Activated CD4-positive, alpha-beta memory T cell treated with anti-CD3 and anti-CD28 coated beads, Interleukin-2, amount 10 ng/mL, durations not matched to agents 7 days and 5 days (primary cell): ENCODE data around the gene INMT. TPM values are rescaled to one million over a fixed set of nuclear protein-coding genes. Genes with fewer than 3 reads are reported as not detected.
A peak's percentile ranks its signal among the peaks of the same experiment; 100 is the strongest.

ENCODE experiments used
- CTCF ChIA-PET: fragments of 350-600 bp; sonication (Branson Sonifier 250); formaldehyde crosslinking; loops from one replicate; lab custom pipeline; 2021; ENCODE audit warnings: antibody characterized with exemption, inconsistent platforms; lab: Charles Lee
- POLR2A ChIA-PET: fragments of 350-600 bp; sonication (Branson Sonifier 250); formaldehyde crosslinking; loops from one replicate; lab custom pipeline; 2021; ENCODE audit warnings: antibody characterized with exemption; lab: Charles Lee
- DNase-seq: peaks from one replicate; pipeline ENCODE4 v3.0.0-alpha.2; 2020
- H3K27ac Mint-ChIP-seq: one replicate; pipeline ENCODE4 v1.8.0; 2021; ENCODE audit warnings: mild to moderate bottlenecking, mixed read lengths
- H3K27me3 Mint-ChIP-seq: one replicate; pipeline ENCODE4 v1.8.0; 2021; ENCODE audit warnings: mixed read lengths
- H3K36me3 Mint-ChIP-seq: one replicate; pipeline ENCODE4 v1.8.0; 2021; ENCODE audit warnings: low read depth, mixed read lengths
- H3K4me1 Mint-ChIP-seq: one replicate; pipeline ENCODE4 v1.8.0; 2021; ENCODE audit warnings: mixed read lengths
- H3K4me3 Mint-ChIP-seq: one replicate; pipeline ENCODE4 v1.8.0; 2021; ENCODE audit warnings: mild to moderate bottlenecking, mixed read lengths
- H3K9me3 Mint-ChIP-seq: one replicate; pipeline ENCODE4 v1.8.0; 2021; ENCODE audit warnings: mixed read lengths
- total RNA-seq, 2 experiments: library from RNA; stranded (reverse); gene quantifications; one replicate each; pipeline ENCODE4 v1.2.3, GENCODE V29; 2021

The INMT gene
- total RNA-seq, result 1 to 10 TPM in 1 of 2 experiments, under 1 TPM in 1; 0.40 to 1.0 TPM

DNA sequence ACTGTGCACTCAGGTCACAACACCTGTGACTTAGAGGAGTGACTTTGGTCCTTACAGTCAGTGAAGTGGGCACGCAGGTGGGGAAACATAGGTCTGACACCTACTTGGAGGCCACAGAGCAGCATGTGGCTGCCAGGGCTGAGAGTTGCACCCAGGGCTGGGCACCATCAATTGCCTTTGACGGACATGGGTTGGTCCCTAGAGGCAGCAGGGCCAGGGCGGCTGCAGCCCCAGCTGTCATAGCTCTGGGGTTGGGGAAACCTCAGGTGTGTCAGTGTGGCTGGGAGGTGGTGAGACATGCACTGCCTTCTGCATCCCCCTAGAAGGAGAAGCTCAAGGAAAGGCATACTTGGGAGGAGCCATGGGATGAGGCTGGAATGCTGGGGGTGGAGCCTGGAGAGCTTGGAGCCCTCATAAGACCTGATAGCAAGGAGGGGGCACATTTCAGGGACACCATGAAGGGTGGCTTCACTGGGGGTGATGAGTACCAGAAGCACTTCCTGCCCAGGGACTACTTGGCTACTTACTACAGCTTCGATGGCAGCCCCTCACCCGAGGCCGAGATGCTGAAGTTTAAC, at the start of gene INMT:
TSS of gene INMT (plus strand) at position 440 of the 578 bp plus-strand sequence. CDS start at position 456, 16 bp downstream.
- Mint-ChIP-seq H3K27ac (no peak within 1 kb of the TSS), H3K4me1 (no peaks in the 10 kb centered on the region), H3K27me3 (no peaks in the 10 kb centered on the region), H3K4me3 (no peak within 1 kb of the TSS), H3K36me3 (no peaks in the 10 kb centered on the region), H3K9me3 (no peaks in the 10 kb centered on the region)
- ChIA-PET CTCF (no interaction called here), POLR2A (no interaction called here)
- no peak for DNase-seq

DNA sequence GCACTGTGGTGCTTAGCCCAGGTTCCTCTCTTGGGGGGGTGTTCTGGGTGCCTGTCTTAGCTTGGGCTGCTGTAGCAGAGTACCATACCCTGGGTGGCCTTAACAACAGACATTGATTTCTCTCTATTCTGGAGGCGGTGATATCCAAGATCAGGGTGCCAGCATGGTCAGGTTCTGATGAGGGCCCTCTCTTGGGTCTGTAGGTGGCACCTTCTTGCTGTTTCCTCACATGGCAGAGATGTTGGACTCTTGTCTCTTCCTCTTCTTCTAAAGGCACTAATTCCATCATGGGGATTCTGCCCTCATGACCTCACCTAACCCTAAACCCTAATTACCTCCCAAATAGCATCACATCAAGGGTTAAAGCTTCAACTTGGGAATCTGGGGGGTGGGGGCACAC, 49.7 kb upstream of the INMT start:
- peak; percentile 48 for DNase-seq
- H3K27ac Mint-ChIP-seq, result no peak overlapping the region
- H3K36me3 Mint-ChIP-seq, result no peaks in the 10 kb centered on the region
- no peaks in the 10 kb centered on the region for H3K9me3 Mint-ChIP-seq
- CTCF ChIA-PET, result interaction anchor here (0.7 to 7.8 kb wide), 6 partner anchors 17 to 82 kb away, joined by 3 to 95 read pairs (median 4); partner anchors contain the start of gene CRHR2
- POLR2A ChIA-PET, result no interaction called here
- peaks cover 14% of the 10 kb centered on the region for H3K4me1 Mint-ChIP-seq
- H3K27me3 Mint-ChIP-seq, result peaks cover 3% of the 10 kb centered on the region
- no peak overlapping the region for H3K4me3 Mint-ChIP-seq

DNA sequence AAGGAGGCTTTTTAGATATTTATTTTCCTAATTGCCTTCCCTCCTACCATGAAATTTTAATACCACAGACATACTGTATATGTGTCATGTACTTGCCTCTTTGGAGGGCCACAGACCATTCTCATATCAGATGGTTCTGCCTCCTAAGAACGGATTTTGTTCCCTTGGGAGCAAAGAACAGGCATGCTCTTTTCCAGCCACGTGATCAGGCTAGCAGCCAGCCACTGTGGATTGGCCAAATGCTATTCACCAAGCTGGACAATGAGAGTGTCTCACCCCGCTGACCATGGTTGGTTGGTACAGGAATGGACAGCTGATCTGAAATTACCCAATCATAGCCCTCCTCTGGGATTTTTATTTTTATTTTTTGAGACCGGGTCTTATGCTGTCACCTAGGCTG, 48.2 kb upstream of the INMT start:
- H3K36me3 Mint-ChIP-seq, result no peaks in the 10 kb centered on the region
- peaks cover 3% of the 10 kb centered on the region for H3K27me3 Mint-ChIP-seq
- peaks cover 2% of the 10 kb centered on the region for H3K4me1 Mint-ChIP-seq
- DNase-seq, result no peak
- H3K9me3 Mint-ChIP-seq, result no peaks in the 10 kb centered on the region
- H3K27ac Mint-ChIP-seq, result no peak overlapping the region
- ChIA-PET POLR2A (interaction anchor here (0.7 to 1.2 kb wide), 2 partner anchors 34 to 35 kb away, joined by 3 read pairs; no protein-coding TSS in a partner anchor), CTCF (interaction anchor here (1.0 to 7.8 kb wide), 2 partner anchors 36 to 80 kb away, joined by 3 to 95 read pairs; no protein-coding TSS in a partner anchor)
- H3K4me3 Mint-ChIP-seq, result no peak overlapping the region

DNA sequence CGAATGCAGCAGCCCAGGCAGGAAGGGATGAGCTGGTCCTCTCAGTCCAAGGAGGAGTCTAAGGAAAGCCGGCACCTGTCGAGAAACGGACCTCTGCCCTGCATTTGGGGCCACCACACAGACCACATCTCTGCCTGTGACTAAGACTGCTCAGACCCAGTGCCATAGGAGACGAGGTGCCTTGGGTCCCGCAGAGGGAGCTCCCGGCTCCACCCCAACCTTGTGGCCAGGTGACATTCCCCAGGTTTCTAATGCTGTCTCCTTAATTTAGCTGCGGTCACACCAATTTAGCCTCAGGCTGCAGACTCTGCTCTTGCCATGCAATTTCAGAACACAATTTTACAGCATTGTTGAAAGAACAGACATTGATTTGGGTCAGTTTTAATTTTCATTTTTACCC, 46.9 kb upstream of the INMT start:
- peaks cover 2% of the 10 kb centered on the region for H3K4me1 Mint-ChIP-seq
- H3K36me3 Mint-ChIP-seq, result no peaks in the 10 kb centered on the region
- no peak for DNase-seq
- ChIA-PET CTCF (interaction anchor here (7.8 kb wide), 1 partner anchor 34 kb away, joined by 95 read pairs; no protein-coding TSS in a partner anchor), POLR2A (interaction anchor here (0.7 kb wide), 1 partner anchor 1222 kb away, joined by 3 read pairs; no protein-coding TSS in a partner anchor)
- H3K27ac Mint-ChIP-seq, result no peak overlapping the region
- peaks cover 3% of the 10 kb centered on the region for H3K27me3 Mint-ChIP-seq
- H3K4me3 Mint-ChIP-seq, result no peak overlapping the region
- no peaks in the 10 kb centered on the region for H3K9me3 Mint-ChIP-seq

DNA sequence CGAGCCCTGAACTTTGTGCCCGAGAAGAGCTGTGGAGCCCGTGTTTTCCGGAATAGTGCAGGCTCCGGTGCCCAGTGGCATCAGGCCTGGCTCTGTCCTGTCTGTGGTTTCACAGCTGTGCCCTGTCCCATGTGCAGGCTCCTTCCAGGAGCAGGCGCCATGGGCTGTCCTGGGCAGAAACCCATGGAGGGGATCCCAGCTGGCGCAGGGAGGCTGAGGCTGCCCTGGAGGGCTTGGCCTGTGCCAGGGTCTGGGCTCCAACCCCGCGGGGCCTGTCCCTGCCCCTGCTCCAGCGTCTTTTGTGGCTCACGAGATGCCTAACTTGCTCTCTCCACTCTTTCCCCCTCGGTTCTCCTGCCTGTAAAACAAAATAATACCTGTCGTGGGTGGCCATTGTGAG, 46.3 kb upstream of the INMT start:
- POLR2A ChIA-PET, result interaction anchor here (0.7 kb wide), 1 partner anchor 1221 kb away, joined by 3 read pairs; no protein-coding TSS in a partner anchor
- peaks cover 2% of the 10 kb centered on the region for H3K4me1 Mint-ChIP-seq
- DNase-seq, result no peak
- H3K4me3 Mint-ChIP-seq, result no peak overlapping the region
- no peaks in the 10 kb centered on the region for H3K36me3 Mint-ChIP-seq
- H3K9me3 Mint-ChIP-seq, result no peaks in the 10 kb centered on the region
- CTCF ChIA-PET, result interaction anchor here (7.8 kb wide), 1 partner anchor 34 kb away, joined by 95 read pairs; no protein-coding TSS in a partner anchor
- no peak overlapping the region for H3K27ac Mint-ChIP-seq
- no peaks in the 10 kb centered on the region for H3K27me3 Mint-ChIP-seq

DNA sequence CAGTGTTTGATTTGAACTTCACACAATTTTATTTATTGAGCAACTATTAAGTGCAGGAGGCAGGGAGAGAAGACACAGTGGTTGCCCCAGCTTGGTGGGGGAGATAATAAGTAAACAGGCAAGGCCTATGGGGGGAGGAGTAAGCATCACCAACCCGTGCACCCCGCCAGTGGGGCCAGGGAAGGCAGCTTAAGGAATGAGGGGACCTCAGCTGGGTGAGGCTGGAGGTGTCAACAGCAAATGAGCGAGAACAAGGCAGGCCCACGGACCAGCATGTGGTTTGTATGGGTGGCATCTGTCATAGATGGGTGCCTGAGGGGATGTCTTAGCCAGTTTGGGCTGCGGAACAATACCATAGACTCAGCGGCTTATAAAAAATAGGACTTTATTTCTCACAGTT, 45.6 kb upstream of the INMT start:
- Mint-ChIP-seq H3K9me3 (no peaks in the 10 kb centered on the region), H3K4me3 (no peak overlapping the region), H3K27ac (no peak overlapping the region), H3K4me1 (peaks cover 2% of the 10 kb centered on the region), H3K27me3 (no peaks in the 10 kb centered on the region), H3K36me3 (no peaks in the 10 kb centered on the region)
- CTCF ChIA-PET, result interaction anchor here (7.8 kb wide), 1 partner anchor 33 kb away, joined by 95 read pairs; no protein-coding TSS in a partner anchor
- DNase-seq, result no peak
- POLR2A ChIA-PET, result no interaction called here

DNA sequence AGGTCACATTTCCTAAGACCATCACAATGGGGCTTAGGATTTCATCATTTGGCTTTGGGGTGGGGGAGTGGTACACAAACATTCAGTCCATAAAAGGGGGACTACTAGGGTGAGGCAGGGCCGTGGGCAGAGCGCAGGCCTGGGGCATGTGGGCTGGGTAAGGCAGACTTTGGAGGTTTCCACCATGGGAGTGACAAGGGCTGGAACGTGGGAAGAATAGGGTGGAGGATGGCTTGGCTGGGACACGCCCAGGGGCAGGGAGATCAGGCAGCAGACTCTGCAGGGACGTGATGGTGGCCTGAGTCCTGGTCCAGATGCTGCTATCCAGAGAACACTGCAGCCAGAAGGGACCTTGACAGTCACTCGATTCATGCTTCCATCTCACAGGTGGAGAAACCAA, 45.0 kb upstream of the INMT start:
- Mint-ChIP-seq H3K9me3 (no peaks in the 10 kb centered on the region), H3K36me3 (no peaks in the 10 kb centered on the region), H3K27me3 (no peaks in the 10 kb centered on the region), H3K4me3 (no peak overlapping the region), H3K4me1 (peaks cover 2% of the 10 kb centered on the region), H3K27ac (no peak overlapping the region)
- DNase-seq, result no peak
- POLR2A ChIA-PET, result no interaction called here
- CTCF ChIA-PET, result interaction anchor here (7.8 kb wide), 1 partner anchor 33 kb away, joined by 95 read pairs; no protein-coding TSS in a partner anchor

DNA sequence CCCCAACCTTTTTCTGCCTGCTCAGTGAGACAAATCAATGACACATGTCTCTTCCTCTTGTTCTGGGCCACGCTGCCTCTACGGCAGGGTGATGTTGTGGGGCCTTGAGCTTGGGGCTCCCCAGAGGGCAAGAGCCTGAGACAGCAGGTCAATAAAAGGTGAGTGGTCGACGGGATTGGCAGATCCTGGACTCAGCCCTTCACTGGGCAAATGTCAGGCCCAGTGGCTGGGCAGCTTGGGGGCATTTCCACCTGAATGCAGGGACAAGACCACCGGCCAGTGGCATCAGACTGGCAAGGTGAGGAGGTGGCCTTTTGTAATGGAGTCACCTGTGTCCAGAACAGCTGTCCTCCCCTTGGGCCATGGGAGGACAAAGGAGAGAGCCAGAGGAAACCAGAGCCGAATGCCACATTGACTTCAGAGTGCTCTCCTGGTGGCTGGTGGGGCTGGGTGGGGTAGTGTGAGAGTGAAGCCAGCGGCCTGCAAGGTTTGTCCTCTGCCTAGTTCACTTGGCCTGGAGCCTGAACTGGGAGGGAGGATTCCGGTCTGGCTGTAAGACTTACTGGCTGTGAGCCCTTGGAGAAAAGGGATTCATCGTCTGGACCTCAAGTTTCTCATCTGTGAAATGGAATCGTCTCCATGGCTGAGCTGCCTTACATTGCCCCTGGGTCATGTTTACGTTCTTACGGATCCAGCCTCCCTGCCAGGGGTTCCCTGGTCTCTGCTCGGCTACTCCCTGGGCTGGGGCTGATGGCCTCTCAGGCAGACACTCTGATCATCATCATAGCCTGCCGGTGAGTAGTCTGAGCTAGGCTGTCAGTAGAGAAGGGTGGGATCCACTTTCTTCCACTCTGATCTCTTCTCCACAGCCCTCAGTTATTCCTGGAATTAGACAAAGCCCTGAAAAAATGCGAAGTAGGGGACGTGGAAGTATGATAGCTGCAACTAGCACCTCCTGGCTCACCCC, 44.3 kb upstream of the INMT start:
- H3K9me3 Mint-ChIP-seq, result no peaks in the 10 kb centered on the region
- ChIA-PET CTCF (interaction anchor here (1.5 to 7.8 kb wide), 2 partner anchors 31 to 32 kb away, joined by 6 to 95 read pairs; no protein-coding TSS in a partner anchor), POLR2A (no interaction called here)
- H3K4me3 Mint-ChIP-seq, result no peak overlapping the region
- H3K27ac Mint-ChIP-seq, result no peak overlapping the region
- no peaks in the 10 kb centered on the region for H3K36me3 Mint-ChIP-seq
- H3K27me3 Mint-ChIP-seq, result no peaks in the 10 kb centered on the region
- H3K4me1 Mint-ChIP-seq, result no peaks in the 10 kb centered on the region
- DNase-seq, result no peak

DNA sequence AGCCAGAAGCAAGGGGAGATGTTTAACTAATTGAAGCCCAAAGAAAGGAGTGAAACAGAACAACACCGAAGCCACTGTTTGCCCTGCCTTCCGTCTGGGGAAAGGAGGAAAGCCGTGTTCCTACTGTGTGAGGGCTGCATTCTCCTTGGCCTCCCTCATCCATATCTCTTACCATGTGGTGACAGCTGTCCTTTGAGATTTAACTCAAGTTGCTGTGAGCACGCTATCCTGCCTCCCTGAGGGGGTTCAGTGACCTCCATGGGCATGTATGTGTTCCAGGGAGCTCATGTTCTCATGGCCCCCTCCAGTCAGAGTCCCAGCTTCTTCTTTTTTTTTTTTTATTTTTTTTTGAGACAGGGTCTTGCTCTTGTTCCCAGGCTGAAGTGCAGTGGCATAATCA, 43.5 kb upstream of the INMT start:
- CTCF ChIA-PET, result interaction anchor here (1.5 kb wide), 1 partner anchor 30 kb away, joined by 6 read pairs; no protein-coding TSS in a partner anchor
- H3K27ac Mint-ChIP-seq, result no peak overlapping the region
- no peak for DNase-seq
- no peaks in the 10 kb centered on the region for H3K4me1 Mint-ChIP-seq
- no peaks in the 10 kb centered on the region for H3K36me3 Mint-ChIP-seq
- no peaks in the 10 kb centered on the region for H3K27me3 Mint-ChIP-seq
- POLR2A ChIA-PET, result interaction anchor here (0.6 kb wide), 1 partner anchor 271 kb away, joined by 3 read pairs; no protein-coding TSS in a partner anchor
- H3K4me3 Mint-ChIP-seq, result no peak overlapping the region
- no peaks in the 10 kb centered on the region for H3K9me3 Mint-ChIP-seq

DNA sequence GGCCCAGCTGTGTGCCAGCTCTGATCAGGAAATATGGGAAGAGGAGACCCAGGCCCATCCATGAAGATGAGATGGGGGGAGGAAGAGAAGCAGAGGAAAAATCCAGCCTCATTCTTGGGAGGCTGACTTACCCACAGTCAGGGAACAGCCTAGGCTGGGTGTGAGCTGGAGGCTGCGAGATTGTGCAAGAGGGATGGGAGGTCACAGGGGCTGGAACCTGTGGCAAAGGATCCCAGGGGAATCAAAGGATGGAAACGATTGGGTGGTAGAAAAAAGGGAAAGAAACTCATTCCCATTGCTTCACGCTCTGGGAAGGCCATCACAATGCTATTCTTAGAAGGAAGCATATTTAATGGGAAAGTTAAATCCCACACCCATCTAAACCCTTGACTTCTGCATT, 43.0 kb upstream of the INMT start:
- Mint-ChIP-seq H3K36me3 (no peaks in the 10 kb centered on the region), H3K4me1 (no peaks in the 10 kb centered on the region), H3K27ac (no peak overlapping the region), H3K9me3 (no peaks in the 10 kb centered on the region), H3K27me3 (no peaks in the 10 kb centered on the region), H3K4me3 (no peak overlapping the region)
- ChIA-PET CTCF (interaction anchor here (1.5 kb wide), 1 partner anchor 29 kb away, joined by 6 read pairs; no protein-coding TSS in a partner anchor), POLR2A (no interaction called here)
- no peak for DNase-seq

DNA sequence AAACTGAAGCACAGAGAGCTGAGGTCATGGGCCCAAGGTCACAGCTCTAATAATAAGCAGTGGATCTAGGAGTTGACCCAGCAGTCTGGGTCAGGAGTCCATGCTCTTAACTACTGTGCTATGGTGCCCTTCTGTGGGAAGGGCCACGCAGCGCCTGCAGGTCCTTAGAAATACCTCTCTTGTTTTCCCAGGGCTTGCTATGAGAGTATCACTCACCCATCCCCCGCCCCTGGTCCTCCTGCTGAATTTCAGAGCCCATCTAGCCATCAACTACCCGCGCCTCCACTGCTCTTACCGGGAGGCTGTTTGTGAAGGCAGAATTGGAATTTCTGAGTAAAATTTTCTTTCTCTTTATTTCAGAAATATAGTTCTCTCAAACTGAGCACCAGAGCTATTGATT, 42.4 kb upstream of the INMT start:
- no peaks in the 10 kb centered on the region for H3K36me3 Mint-ChIP-seq
- ChIA-PET POLR2A (no interaction called here), CTCF (interaction anchor here (1.6 to 2.6 kb wide), 2 partner anchors 30 to 31 kb away, joined by 4 to 7 read pairs; no protein-coding TSS in a partner anchor)
- no peaks in the 10 kb centered on the region for H3K27me3 Mint-ChIP-seq
- DNase-seq, result no peak
- H3K4me1 Mint-ChIP-seq, result no peaks in the 10 kb centered on the region
- no peaks in the 10 kb centered on the region for H3K9me3 Mint-ChIP-seq
- no peak overlapping the region for H3K4me3 Mint-ChIP-seq
- H3K27ac Mint-ChIP-seq, result no peak overlapping the region

DNA sequence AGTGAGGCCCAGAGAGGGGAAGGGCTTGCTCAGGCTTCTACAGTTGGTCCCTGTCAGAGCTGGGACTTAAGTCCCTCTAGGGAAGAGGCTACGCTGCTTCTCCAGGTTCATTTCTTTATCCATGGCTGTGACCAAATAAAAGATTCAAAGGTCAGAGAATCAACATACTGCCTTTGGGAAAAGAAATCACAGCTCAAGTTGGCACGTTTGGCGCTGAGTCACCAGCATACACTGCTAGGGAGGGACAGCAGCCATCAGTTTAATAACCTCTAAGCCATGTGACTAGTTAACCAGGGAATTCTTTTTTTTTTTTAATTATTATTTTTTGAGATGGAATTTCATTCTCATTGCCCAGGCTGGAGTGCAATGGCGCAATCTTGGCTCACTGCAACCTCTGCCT, 41.3 kb upstream of the INMT start:
- H3K4me3 Mint-ChIP-seq, result no peak overlapping the region
- DNase-seq, result no peak
- CTCF ChIA-PET, result interaction anchor here (1.6 to 2.6 kb wide), 2 partner anchors 29 to 30 kb away, joined by 4 to 7 read pairs; no protein-coding TSS in a partner anchor
- H3K36me3 Mint-ChIP-seq, result no peaks in the 10 kb centered on the region
- no peaks in the 10 kb centered on the region for H3K27me3 Mint-ChIP-seq
- H3K27ac Mint-ChIP-seq, result no peak overlapping the region
- H3K9me3 Mint-ChIP-seq, result no peaks in the 10 kb centered on the region
- no peaks in the 10 kb centered on the region for H3K4me1 Mint-ChIP-seq
- POLR2A ChIA-PET, result interaction anchor here (0.9 kb wide), 1 partner anchor 28 kb away, joined by 3 read pairs; no protein-coding TSS in a partner anchor
